Brain microvascular endothelial cell (primary cell): ENCODE data around the gene ITIH1.

Source experiments
- DNase-seq: peaks from one replicate; pipeline ENCODE4 v3.0.0-alpha.2; 2020
- H3K27ac ChIP-seq: fragments of 250-450 bp; sonication (Bioruptor Pico); 2 replicates; pipeline ENCODE4 v1.5.1; 2020; ENCODE audit warnings: mild to moderate bottlenecking, moderate library complexity
- H3K27me3 ChIP-seq: fragments of 250-450 bp; sonication (Bioruptor Pico); replicated peaks from 2 replicates; pipeline ENCODE4 v1.5.1; 2020; ENCODE audit warnings: mild to moderate bottlenecking
- H3K36me3 ChIP-seq: fragments of 250-450 bp; sonication (Bioruptor Pico); replicated peaks from 2 replicates; pipeline ENCODE4 v1.5.1; 2020; ENCODE audit warnings: mild to moderate bottlenecking
- H3K4me3 ChIP-seq: 2 replicates; pipeline ENCODE4 v1.5.1; 2011; ENCODE audit warnings: low read depth, mild to moderate bottlenecking, control low read depth, low read length, moderate library complexity
- in situ Hi-C: cut with HindIII; loops from 2 replicates; pipeline ENCODE4 v1.10.0; 2017; ENCODE audit warnings: low sequenced_read_pairs, low pct_ligation_motif_present
- TF ChIP-seq, protein P1 (sequence below): IDR thresholded peaks from 2 replicates; pipeline ENCODE4 v1.5.1; 2011; ENCODE audit warnings: low read depth, mild to moderate bottlenecking, moderate library complexity, low read length, control low read depth, inconsistent platforms; ENCODE audit errors: missing control alignments

Gene ITIH1

DNA sequence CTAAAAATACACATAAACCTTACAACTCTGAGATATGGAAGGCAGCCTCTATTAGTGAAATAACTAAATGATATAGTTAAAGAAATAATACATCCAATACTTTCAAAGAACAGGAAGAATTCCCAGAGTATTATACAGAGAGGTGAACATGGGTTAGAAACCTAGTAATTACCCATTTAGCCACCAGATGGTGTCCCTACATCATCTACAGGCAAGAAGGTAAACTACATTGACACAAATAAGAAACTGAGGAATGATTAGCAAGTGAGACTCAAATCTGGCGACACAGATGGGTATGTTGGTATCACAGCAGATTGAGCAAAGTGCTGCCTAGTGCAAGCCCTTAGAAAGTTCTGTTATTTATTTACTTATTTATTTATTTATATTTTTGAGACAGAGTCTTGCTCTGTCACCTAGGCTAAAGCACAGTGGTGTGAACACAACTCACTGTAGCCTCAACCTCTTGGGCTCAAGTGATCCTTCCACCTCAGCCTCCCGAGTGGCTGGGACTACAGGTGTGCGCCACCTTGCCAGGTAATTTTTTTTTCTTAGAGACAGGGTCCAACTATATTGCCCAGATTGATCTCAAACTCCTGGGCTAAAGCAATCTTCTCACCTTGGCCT, 34.9 kb upstream of the ITIH1 start:
- Histone ChIP-seq H3K27me3 (no peaks in the 10 kb centered on the region), H3K27ac (no peak overlapping the region), H3K36me3 (peaks cover 35% of the 10 kb centered on the region), H3K4me3 (no peak overlapping the region)
- in situ Hi-C loops = no loop called here
- TF ChIP-seq, protein P1, sequence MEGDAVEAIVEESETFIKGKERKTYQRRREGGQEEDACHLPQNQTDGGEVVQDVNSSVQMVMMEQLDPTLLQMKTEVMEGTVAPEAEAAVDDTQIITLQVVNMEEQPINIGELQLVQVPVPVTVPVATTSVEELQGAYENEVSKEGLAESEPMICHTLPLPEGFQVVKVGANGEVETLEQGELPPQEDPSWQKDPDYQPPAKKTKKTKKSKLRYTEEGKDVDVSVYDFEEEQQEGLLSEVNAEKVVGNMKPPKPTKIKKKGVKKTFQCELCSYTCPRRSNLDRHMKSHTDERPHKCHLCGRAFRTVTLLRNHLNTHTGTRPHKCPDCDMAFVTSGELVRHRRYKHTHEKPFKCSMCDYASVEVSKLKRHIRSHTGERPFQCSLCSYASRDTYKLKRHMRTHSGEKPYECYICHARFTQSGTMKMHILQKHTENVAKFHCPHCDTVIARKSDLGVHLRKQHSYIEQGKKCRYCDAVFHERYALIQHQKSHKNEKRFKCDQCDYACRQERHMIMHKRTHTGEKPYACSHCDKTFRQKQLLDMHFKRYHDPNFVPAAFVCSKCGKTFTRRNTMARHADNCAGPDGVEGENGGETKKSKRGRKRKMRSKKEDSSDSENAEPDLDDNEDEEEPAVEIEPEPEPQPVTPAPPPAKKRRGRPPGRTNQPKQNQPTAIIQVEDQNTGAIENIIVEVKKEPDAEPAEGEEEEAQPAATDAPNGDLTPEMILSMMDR = peak; percentile 44
- peak; percentile 32 for DNase-seq

DNA sequence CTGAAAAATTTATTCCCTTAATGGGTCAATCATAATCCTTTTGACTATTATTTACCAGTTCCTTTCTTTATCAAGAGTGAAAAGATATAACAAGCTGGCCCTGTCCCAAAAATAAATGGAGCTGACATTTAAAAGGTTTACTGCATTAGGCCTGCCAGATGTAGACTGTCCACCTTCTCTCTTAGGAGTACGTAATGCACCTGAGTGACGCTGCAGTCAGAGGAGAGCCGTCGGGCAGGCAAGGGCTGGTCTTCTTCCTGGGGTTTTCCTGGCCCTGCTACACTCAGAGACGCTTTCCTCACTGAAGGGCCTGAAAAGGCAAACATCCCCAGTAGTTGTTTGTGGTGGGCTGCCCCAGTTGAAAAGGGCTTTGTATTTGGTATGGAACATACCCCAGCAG, 34.2 kb upstream of the ITIH1 start:
- peaks cover 35% of the 10 kb centered on the region for H3K36me3 ChIP-seq
- no peak overlapping the region for H3K27ac ChIP-seq
- no peak overlapping the region for H3K4me3 ChIP-seq
- in situ Hi-C loops = no loop called here
- no peak for DNase-seq
- TF ChIP-seq, protein P1 = no peak
- no peaks in the 10 kb centered on the region for H3K27me3 ChIP-seq

DNA sequence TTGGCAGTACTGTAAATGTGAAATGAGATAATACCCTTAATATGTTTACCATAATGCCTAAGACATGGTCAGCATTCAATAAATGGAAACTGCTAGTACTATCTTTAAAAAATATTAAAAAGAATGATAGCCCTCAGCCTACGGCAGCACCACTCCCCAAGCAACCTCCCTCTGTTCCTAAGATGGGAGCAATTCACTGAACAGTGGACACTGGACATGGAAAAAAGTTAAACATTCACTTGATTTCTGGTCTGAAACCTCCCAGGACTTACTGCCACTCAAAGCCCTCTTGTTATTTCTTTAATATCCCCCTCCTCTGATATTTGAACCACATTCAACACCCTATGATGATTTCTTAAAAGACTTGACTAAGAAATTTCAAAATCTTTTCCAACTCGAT, 33.7 kb upstream of the ITIH1 start:
- TF ChIP-seq, protein P1 = no peak
- no peak for DNase-seq
- in situ Hi-C loops = no loop called here

DNA sequence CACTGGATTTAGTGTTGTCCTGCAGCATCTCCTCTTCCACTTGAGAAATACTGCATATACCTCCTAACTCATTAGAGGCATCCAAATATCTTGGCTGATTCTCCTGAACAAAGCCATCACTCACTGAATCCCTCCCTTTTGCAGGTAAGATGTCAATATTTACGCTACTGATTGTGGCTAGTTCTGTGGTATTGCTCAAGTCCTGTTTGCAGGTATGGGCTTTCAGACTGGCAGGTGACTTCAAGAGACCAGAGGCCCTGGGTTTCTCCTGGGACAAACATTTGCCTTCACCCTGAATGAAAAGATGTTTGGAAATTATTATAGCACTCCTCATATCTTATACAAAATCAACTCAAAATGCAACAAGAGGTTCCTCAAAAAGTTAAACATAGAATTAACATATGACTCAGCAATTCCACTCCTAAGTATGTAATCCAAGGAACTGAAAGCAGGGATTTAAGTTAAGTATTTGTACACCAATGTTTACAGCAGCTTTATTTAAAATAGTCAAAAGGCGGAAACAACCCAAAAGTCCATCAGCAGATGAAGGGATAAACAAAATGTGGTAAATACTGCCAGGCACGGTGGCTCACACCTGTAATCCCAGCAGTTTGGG, 25.2 kb upstream of the ITIH1 start:
- TF ChIP-seq, protein P1 = no peak
- in situ Hi-C loops = no loop called here
- no peak for DNase-seq
- Histone ChIP-seq H3K36me3 (peaks cover 29% of the 10 kb centered on the region), H3K4me3 (no peak overlapping the region), H3K27me3 (no peaks in the 10 kb centered on the region), H3K27ac (no peak overlapping the region)

More for the DNA sequence above, 33.7 kb upstream of the ITIH1 start:
- Histone ChIP-seq H3K27me3 (no peaks in the 10 kb centered on the region), H3K27ac (no peak overlapping the region), H3K4me3 (no peak overlapping the region), H3K36me3 (peaks cover 33% of the 10 kb centered on the region)

DNA sequence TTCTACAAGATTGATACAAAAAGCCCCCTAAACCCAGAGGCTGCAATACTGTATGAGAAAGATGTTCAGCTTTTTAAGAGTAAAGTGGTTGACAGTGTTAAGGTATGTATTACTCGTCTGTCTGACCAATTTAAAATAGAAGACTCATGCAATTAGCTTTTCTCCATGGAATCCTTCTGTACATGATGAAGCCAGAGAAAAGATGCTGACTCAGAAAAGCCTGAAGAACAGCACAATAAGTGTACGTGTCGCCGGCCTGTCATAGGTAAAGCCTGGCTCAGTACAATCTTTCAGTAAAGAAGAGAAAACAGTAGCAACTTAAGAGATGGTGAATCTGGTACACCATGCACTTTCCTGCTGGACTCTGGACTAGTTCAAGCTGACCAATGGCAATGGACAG, 23.0 kb upstream of the ITIH1 start:
- peaks cover 26% of the 10 kb centered on the region for H3K36me3 ChIP-seq
- in situ Hi-C loops = no loop called here

More for the DNA sequence above, 23.0 kb upstream of the ITIH1 start:
- no peak overlapping the region for H3K27ac ChIP-seq
- DNase-seq = no peak
- H3K27me3 ChIP-seq = no peaks in the 10 kb centered on the region
- no peak overlapping the region for H3K4me3 ChIP-seq
- TF ChIP-seq, protein P1 = no peak
